Measurements from ENCODE around the gene ZNF554. TPM values are rescaled to one million over a fixed set of nuclear protein-coding genes. Genes with fewer than 3 reads are reported as not detected.
"Not testable (repeated sequence)": the region's sequence is repeated elsewhere in the genome, so short reads cannot be mapped to it uniquely, and the experiment has no call there.

ZNF554 gene
- polyA plus RNA-seq, 10 donors = 4.5 to 7.7 (median 5.3) TPM

GRCh38 chr19:2790557-2791271 lies 29.0 kb upstream of the ZNF554 start:
- DNase-seq = no peak

- DNase-seq = no peak
These were observed 28.2 kb upstream of the ZNF554 start for GRCh38 chr19:2791440-2791839.

- no peak for DNase-seq
These were observed 27.8 kb upstream of the ZNF554 start for GRCh38 chr19:2791876-2792275.

GRCh38 chr19:2792666-2793065 lies 27.0 kb upstream of the ZNF554 start:
- DNase-seq = not testable (repeated sequence)

- DNase-seq = no peak
These were observed 26.5 kb upstream of the ZNF554 start for GRCh38 chr19:2793126-2793525.

- DNase-seq = no peak
These were observed 26.1 kb upstream of the ZNF554 start for GRCh38 chr19:2793577-2793976.

GRCh38 chr19:2795827-2796658 lies 23.6 kb upstream of the ZNF554 start:
- DNase-seq = no peak

GRCh38 chr19:2796659-2797266 lies 22.9 kb upstream of the ZNF554 start:
- DNase-seq = no peak

GRCh38 chr19:2797280-2797679 lies 22.4 kb upstream of the ZNF554 start:
- DNase-seq = no peak

GRCh38 chr19:2798158-2798685 lies 21.4 kb upstream of the ZNF554 start:
- no peak for DNase-seq

GRCh38 chr19:2798733-2799132 lies 20.9 kb upstream of the ZNF554 start:
- no peak for DNase-seq

GRCh38 chr19:2799273-2800020 lies 20.2 kb upstream of the ZNF554 start:
- no peak for DNase-seq

GRCh38 chr19:2800506-2800905 lies 19.2 kb upstream of the ZNF554 start:
- DNase-seq = no peak

- DNase-seq = no peak
These were observed 16.8 kb upstream of the ZNF554 start for GRCh38 chr19:2802826-2803225.

- no peak for DNase-seq
These were observed 16.0 kb upstream of the ZNF554 start for GRCh38 chr19:2803486-2804155.

- DNase-seq = no peak
These were observed 15.3 kb upstream of the ZNF554 start for GRCh38 chr19:2804156-2805004.

- DNase-seq = no peak
These were observed 14.3 kb upstream of the ZNF554 start for GRCh38 chr19:2805261-2805900.

GRCh38 chr19:2805991-2806649 lies 13.5 kb upstream of the ZNF554 start:
- DNase-seq = no peak

- DNase-seq = no peak
These were observed 12.8 kb upstream of the ZNF554 start for GRCh38 chr19:2806736-2807378.

All from muscle of back (tissue), 11 donors.